Body of pancreas (tissue), 4 donors: Measurements from ENCODE around the gene DOK6.

Experiments used
- CTCF ChIP-seq, 7 experiments: fragments of 450-650 bp in 4 of 7; fragments of 200-600 bp in 3 of 7; sonication (generic) in 3 of 7; IDR thresholded peaks; one replicate each; pipeline ENCODE4 v1.5.1; 2016 to 2019; ENCODE audit warnings: antibody characterized with exemption in 7 of 7
- POLR2A ChIP-seq, 3 donors: fragments of 450-650 bp; IDR thresholded peaks; one replicate each; pipeline ENCODE4 v1.6.1; 2016; ENCODE audit warnings: antibody characterized with exemption in 3 of 3, mild to moderate bottlenecking in 2 of 3

- TF ChIP-seq CTCF (IDR thresholded peaks at IDR 0.05) (no peak), POLR2A (IDR thresholded peaks at IDR 0.05) (no peak)
These were observed 156.6 kb downstream of the DOK6 start for GRCh38 chr18:69557282-69557681.
